Activated CD4-positive, alpha-beta memory T cell treated with anti-CD3 and anti-CD28 coated beads for 36 hours (primary cell): ENCODE data around the gene SPSB3. TPM values are rescaled to one million over a fixed set of nuclear protein-coding genes. Genes with fewer than 3 reads are reported as not detected.

Experiments used
- CTCF ChIA-PET: fragments of 350-600 bp; sonication (Branson Sonifier 250); formaldehyde crosslinking; loops from one replicate; lab custom pipeline; 2021; ENCODE audit warnings: antibody characterized with exemption, inconsistent platforms; lab: Charles Lee
- POLR2A ChIA-PET: fragments of 350-600 bp; sonication (Branson Sonifier 250); formaldehyde crosslinking; loops from one replicate; lab custom pipeline; 2021; ENCODE audit warnings: antibody characterized with exemption; lab: Charles Lee
- DNase-seq: peaks from one replicate; pipeline ENCODE4 v3.0.0-alpha.2; 2020
- H3K27ac Mint-ChIP-seq: one replicate; pipeline ENCODE4 v1.8.0; 2021; ENCODE audit warnings: mixed read lengths
- H3K27me3 Mint-ChIP-seq: one replicate; pipeline ENCODE4 v1.8.0; 2021; ENCODE audit warnings: mixed read lengths
- H3K36me3 Mint-ChIP-seq: one replicate; pipeline ENCODE4 v1.8.0; 2021; ENCODE audit warnings: mixed read lengths
- H3K4me1 Mint-ChIP-seq: one replicate; pipeline ENCODE4 v1.8.0; 2021; ENCODE audit warnings: low read depth, mixed read lengths
- H3K4me3 Mint-ChIP-seq: one replicate; pipeline ENCODE4 v1.8.0; 2021; ENCODE audit warnings: mild to moderate bottlenecking, mixed read lengths
- H3K9me3 Mint-ChIP-seq: one replicate; pipeline ENCODE4 v1.8.0; 2021; ENCODE audit warnings: mixed read lengths
- intact Hi-C: fragments of 100-400 bp; cut with micrococcal nuclease; formaldehyde crosslinking; loops from one replicate; pipeline ENCODE4 v1.15.1; 2023
- total RNA-seq, 2 experiments: library from RNA; stranded (reverse); gene quantifications; one replicate each; pipeline ENCODE4 v1.2.3, GENCODE V29; 2021

SPSB3 gene
- total RNA-seq, 2 experiments from 2014 or later, result 21.2 to 21.8 TPM

DNA sequence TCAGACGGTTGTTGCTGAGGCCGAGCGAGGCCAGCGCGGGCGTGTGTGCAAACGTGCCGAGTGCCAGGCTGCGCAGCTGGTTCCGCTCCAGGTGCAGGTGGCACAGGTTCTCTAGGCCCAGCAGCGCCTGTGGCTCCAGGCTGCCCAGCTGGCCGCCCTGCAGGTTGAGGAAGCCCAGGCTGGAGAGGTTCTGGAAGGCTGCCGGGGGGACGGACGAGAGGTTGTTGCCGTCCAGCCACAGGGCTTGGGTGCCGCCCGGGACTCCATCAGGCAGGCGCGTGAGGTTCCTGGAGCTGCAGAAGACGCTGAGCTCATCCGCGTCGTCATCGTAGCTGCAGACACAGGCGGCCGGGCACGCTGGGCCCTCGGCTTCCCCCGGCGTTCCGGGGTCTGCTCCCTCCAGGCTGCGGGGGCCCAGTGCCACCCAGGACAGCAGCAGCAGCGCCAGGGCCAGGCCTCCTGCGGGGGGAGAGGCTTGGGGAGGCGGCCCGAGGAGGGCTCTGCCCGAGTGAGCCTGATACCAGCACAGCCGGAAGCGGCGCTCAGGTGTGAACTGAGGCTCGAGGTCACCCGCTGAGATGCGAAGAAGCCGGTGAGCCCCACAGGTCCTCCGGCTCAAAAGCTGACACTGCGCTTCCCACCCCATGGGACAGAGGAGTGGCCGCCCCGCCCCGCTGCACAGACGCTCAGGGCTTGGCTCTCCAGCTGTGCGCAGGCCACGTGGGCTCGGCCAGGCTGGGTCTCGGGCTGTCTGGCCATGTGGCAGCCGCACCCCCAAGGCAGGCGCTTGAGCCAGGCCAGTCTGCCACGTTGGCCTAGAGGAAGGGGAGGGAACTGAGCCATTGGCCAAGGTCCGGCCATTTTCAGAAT lies 9.8 kb upstream of the SPSB3 start:
- Mint-ChIP-seq H3K9me3 (peaks cover 2% of the 10 kb centered on the region), H3K4me3 (no peak overlapping the region), H3K27ac (no peak overlapping the region), H3K4me1 (no peaks in the 10 kb centered on the region), H3K27me3 (no peaks in the 10 kb centered on the region), H3K36me3 (peaks cover 6% of the 10 kb centered on the region)
- intact Hi-C loops, result no loop called here
- POLR2A ChIA-PET, result interaction anchor here (0.6 to 1.2 kb wide), 2 partner anchors 12 to 224 kb away, joined by 3 read pairs; no protein-coding TSS in a partner anchor
- no peak for DNase-seq
- CTCF ChIA-PET, result no interaction called here

GRCh38 chr16:1791256-1791942 lies 9.0 kb upstream of the SPSB3 start:
- ChIA-PET CTCF (no interaction called here), POLR2A (no interaction called here)
- DNase-seq, result no peak
- no peak overlapping the region for H3K4me3 Mint-ChIP-seq
- H3K27me3 Mint-ChIP-seq, result no peaks in the 10 kb centered on the region
- no peak overlapping the region for H3K27ac Mint-ChIP-seq
- peaks cover 5% of the 10 kb centered on the region for H3K36me3 Mint-ChIP-seq
- H3K9me3 Mint-ChIP-seq, result no peaks in the 10 kb centered on the region
- intact Hi-C loops, result no loop called here
- no peaks in the 10 kb centered on the region for H3K4me1 Mint-ChIP-seq

GRCh38 chr16:1790611-1791255 lies 8.4 kb upstream of the SPSB3 start:
- Mint-ChIP-seq H3K9me3 (no peaks in the 10 kb centered on the region), H3K4me3 (no peak overlapping the region), H3K4me1 (no peaks in the 10 kb centered on the region), H3K27me3 (no peaks in the 10 kb centered on the region), H3K27ac (no peak overlapping the region), H3K36me3 (peaks cover 5% of the 10 kb centered on the region)
- ChIA-PET POLR2A (no interaction called here), CTCF (no interaction called here)
- intact Hi-C loops, result no loop called here
- DNase-seq, result no peak

DNA sequence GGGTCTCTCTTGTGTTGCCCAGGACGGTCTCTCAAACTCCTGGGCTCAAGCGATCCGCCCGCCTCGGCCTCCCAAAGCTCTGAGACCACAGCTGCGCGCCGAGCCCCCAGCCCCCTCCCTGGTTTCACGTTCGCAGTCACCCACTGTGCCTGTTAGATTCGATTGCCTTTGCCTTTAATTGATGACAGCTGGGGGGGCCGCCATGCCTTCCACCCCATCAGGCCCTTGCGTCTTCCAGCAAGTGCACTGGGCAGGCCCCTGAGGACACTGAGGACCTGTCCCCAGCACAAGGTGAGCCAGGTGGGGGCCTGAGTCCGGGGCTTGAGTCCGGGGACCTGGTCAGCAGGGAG lies 7.9 kb upstream of the SPSB3 start:
- peaks cover 2% of the 10 kb centered on the region for H3K4me1 Mint-ChIP-seq
- H3K9me3 Mint-ChIP-seq, result no peaks in the 10 kb centered on the region
- ChIA-PET CTCF (no interaction called here), POLR2A (no interaction called here)
- H3K36me3 Mint-ChIP-seq, result peaks cover 5% of the 10 kb centered on the region
- H3K27me3 Mint-ChIP-seq, result no peaks in the 10 kb centered on the region
- no peak for DNase-seq
- no peak overlapping the region for H3K4me3 Mint-ChIP-seq
- H3K27ac Mint-ChIP-seq, result no peak overlapping the region
- intact Hi-C loops, result no loop called here

- H3K4me3 Mint-ChIP-seq, result no peak overlapping the region
- peaks cover 5% of the 10 kb centered on the region for H3K36me3 Mint-ChIP-seq
- no peak for DNase-seq
- H3K4me1 Mint-ChIP-seq, result peaks cover 5% of the 10 kb centered on the region
- CTCF ChIA-PET, result no interaction called here
- no peaks in the 10 kb centered on the region for H3K9me3 Mint-ChIP-seq
- no peak overlapping the region for H3K27ac Mint-ChIP-seq
- POLR2A ChIA-PET, result no interaction called here
- intact Hi-C loops, result no loop called here
- H3K27me3 Mint-ChIP-seq, result no peaks in the 10 kb centered on the region
Observed at GRCh38 chr16:1789643-1790045, 7.3 kb upstream of the SPSB3 start.

DNA sequence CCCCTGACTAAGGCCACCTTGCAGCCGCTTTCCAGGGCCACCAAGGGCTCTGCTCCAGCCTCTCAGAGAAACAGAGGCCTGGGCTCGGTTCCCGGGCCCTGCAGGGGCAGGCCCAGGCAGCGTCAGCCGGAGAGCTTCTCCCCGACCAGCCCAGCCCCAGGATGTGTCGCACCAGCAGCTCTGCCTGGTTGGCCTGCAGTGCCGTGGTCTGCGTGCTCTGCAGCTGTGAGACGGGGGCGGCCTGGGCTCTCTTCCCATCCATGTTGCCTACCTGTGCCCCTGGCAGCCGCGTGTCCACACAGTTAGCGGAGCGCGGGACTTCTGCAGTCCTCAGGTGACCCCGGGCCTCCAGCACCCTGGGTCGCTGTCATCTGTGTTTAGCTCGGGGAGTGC lies 6.3 kb upstream of the SPSB3 start:
- intact Hi-C loops, result no loop called here
- Mint-ChIP-seq H3K4me3 (no peak overlapping the region), H3K36me3 (peaks cover 5% of the 10 kb centered on the region), H3K9me3 (no peaks in the 10 kb centered on the region), H3K27ac (no peak overlapping the region), H3K4me1 (peaks cover 8% of the 10 kb centered on the region), H3K27me3 (no peaks in the 10 kb centered on the region)
- CTCF ChIA-PET, result no interaction called here
- DNase-seq, result no peak
- POLR2A ChIA-PET, result no interaction called here

GRCh38 chr16:1788095-1788707 lies 5.8 kb upstream of the SPSB3 start:
- no peak for DNase-seq
- H3K27me3 Mint-ChIP-seq, result no peaks in the 10 kb centered on the region
- H3K4me1 Mint-ChIP-seq, result peaks cover 11% of the 10 kb centered on the region
- H3K36me3 Mint-ChIP-seq, result peaks cover 8% of the 10 kb centered on the region
- intact Hi-C loops, result no loop called here
- POLR2A ChIA-PET, result no interaction called here
- no peaks in the 10 kb centered on the region for H3K9me3 Mint-ChIP-seq
- no peak overlapping the region for H3K4me3 Mint-ChIP-seq
- CTCF ChIA-PET, result no interaction called here
- H3K27ac Mint-ChIP-seq, result no peak overlapping the region

DNA sequence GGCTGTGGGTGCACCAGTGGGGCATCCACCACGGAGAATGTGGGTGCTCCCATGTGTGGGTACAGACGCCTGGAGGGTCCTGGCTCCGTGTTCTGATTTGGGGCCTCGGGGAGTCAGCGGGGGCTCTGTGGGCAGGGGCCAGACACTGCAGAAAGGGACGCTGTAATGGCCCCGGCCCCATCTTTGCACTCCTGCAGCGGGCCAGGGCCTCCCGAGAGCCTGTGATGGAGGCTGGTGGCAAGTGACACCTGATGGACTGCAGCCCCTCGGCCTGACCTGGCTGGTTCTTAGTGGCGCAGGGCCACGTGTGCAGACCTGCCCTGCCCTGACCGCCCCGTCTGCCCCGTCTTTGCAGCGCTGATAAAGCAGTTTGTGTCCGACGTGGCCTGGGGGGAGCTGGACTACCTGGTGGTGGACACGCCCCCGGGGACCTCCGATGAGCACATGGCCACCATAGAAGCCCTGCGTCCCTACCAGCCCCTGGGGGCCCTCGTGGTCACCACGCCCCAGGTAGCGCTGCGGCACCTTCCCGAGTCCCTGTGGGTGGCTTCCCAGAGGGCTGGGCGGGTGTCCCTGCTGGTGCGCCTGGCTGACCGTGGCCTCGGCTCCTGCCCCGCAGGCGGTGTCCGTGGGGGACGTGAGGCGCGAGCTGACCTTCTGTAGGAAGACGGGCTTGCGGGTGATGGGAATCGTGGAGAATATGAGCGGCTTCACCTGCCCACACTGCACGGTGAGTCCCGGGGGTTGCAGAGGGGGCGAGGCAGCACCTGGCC lies 5.1 kb upstream of the SPSB3 start:
- CTCF ChIA-PET, result no interaction called here
- Mint-ChIP-seq H3K4me1 (peaks cover 12% of the 10 kb centered on the region), H3K36me3 (peaks cover 8% of the 10 kb centered on the region), H3K9me3 (no peaks in the 10 kb centered on the region), H3K27ac (no peak overlapping the region), H3K27me3 (no peaks in the 10 kb centered on the region), H3K4me3 (no peak overlapping the region)
- peak; percentile 8 for DNase-seq
- POLR2A ChIA-PET, result no interaction called here
- intact Hi-C loops, result no loop called here

DNA sequence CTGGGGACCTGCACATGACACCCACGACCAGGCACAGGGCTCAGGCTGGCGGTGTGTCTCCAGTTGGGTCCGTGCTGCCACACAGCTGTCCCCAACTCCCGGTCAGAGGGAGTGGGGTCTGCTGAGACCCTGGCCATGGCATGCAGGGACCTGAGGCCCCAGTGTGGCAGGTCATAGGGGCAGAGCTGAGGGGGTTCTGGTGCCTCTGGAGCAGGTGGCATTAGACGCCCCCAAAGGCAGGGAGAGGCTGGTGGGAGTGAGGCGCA lies 4.6 kb upstream of the SPSB3 start:
- H3K27ac Mint-ChIP-seq, result no peak overlapping the region
- peaks cover 12% of the 10 kb centered on the region for H3K4me1 Mint-ChIP-seq
- H3K9me3 Mint-ChIP-seq, result no peaks in the 10 kb centered on the region
- CTCF ChIA-PET, result no interaction called here
- no peak for DNase-seq
- POLR2A ChIA-PET, result no interaction called here
- H3K36me3 Mint-ChIP-seq, result peaks cover 8% of the 10 kb centered on the region
- H3K4me3 Mint-ChIP-seq, result no peak overlapping the region
- intact Hi-C loops, result no loop called here
- H3K27me3 Mint-ChIP-seq, result no peaks in the 10 kb centered on the region

DNA sequence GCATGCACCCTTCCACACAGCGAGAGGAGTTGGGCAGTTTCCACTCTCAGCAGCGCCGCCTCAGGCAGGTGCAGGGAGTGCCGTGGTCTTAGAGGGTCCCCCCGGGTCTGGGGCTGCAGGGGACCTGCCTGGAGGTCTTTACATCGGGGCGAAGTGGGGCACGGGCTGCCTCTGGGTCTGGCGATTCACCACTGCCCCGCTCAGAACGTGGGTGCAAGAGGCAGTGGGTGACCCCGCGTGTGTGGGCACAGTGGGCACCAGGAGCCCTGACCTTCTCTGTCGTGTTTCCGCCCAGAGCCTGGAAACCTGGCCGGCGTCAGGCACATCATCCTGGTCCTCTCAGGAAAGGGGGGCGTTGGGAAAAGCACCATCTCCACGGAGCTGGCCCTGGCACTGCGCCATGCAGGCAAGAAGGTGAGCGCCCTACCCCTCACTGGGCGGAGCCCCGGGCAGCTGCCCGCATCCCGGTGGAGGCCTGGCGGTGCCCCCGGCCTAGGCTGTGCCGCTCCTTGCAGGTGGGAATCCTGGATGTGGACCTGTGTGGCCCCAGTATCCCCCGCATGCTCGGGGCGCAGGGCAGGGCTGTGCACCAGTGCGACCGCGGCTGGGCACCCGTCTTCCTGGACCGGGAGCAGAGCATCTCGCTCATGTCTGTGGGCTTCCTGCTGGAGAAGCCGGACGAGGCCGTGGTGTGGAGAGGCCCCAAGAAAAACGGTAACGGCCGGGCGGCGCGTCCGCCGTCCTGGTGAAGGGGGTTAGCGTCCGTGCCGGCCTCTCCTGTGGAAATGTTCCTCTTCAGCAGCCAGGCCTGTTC lies 4.1 kb upstream of the SPSB3 start:
- H3K4me3 Mint-ChIP-seq, result no peak overlapping the region
- intact Hi-C loops, result no loop called here
- CTCF ChIA-PET, result no interaction called here
- peaks cover 8% of the 10 kb centered on the region for H3K36me3 Mint-ChIP-seq
- POLR2A ChIA-PET, result no interaction called here
- H3K4me1 Mint-ChIP-seq, result peaks cover 16% of the 10 kb centered on the region
- H3K9me3 Mint-ChIP-seq, result no peaks in the 10 kb centered on the region
- no peaks in the 10 kb centered on the region for H3K27me3 Mint-ChIP-seq
- DNase-seq, result no peak
- H3K27ac Mint-ChIP-seq, result no peak overlapping the region

DNA sequence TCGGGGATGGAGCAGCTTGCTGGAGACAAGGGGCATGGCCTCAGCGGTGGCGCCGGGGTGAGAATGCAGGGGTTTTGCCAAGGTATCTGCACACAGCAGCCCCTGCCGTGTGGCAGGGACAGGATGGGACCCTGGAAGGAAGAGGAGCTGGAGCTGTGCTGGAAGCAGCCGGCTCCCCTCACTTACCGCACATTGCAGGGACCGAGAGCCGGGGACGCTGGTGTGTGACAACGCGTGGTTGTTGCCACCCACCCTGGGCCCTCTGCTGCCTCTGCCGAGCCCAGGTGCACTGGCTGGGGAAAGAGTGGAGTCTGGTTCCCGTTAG lies 3.4 kb upstream of the SPSB3 start:
- intact Hi-C loops, result no loop called here
- DNase-seq, result no peak
- Mint-ChIP-seq H3K27ac (no peak overlapping the region), H3K36me3 (peaks cover 8% of the 10 kb centered on the region), H3K27me3 (no peaks in the 10 kb centered on the region), H3K4me3 (no peak overlapping the region), H3K9me3 (no peaks in the 10 kb centered on the region), H3K4me1 (peaks cover 20% of the 10 kb centered on the region)
- CTCF ChIA-PET, result no interaction called here
- POLR2A ChIA-PET, result no interaction called here
